ENCODE data around the gene MYO3A.

MYO3A gene
- total RNA-seq, result 0.05 to 0.09 reads per million in 2 donors

DNA sequence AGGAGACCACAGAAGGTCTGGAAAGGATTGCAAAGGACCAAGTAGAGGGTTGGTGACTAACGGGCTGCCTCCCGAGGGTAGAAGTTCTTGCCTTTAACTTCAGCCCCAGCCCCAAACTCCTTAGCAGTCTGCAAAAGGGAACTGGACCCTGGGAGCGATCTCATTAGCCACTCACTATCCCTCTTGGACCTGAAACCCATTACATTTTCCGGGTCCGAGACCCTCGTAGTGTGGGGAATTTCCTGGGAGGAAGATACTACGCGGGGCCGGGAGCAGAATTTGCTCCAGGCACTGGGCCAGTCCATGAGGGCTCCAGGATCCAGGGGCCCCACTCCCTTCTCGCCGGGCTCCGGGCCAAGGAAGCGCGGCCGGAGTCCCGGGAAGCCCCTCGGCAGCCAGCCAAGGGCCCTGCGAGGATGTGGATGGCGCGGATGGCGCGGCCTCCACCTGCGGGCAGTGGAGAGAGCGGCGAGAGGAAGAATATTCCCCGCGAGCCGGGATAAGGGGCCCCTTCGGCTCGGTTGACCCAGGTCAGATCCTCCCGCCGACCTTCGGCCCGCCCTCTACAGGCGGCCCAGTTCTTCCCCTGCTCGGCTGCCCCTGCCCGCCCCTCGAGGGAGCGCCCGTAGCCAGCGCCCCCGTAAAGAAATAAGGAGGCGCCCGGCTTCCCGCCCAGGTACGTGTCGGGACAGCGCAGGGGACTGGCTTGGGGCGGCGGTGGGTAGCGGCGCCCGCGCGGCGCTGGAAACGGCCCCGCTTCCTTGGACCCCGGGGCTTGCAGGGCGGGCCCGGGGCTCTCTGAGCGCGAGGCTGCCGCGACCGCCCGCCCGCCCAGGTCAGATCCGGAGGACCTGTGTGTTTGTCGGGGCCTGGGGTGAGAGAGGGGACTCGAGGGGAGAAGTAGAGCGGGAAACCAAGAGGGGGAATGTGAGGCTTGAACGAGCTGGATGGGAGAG lies at the start of gene MYO3A:
MYO3A (plus strand) TSS at position 577 of the 956 bp plus-strand sequence. CDS start 17,882 bp downstream, outside the sequence.
- no peak for DNase-seq

DNA sequence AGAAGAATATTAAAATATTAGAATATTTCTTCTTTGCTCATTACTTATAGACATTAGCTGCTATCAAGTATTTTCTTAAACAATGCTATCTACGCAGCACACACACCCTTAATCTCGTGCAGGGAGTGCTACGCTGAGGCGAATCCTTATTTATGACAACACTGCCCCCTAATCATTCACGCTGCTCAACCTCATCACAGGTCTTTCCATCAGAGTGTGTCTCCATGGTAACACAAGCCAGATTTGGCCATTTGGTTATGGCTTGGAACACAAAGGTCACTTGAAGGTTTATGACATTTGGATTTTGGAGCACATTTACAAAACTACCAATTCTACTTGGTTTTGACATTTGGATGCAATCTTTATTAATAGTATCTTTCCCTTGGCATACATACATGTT lies 45.4 kb upstream of the MYO3A start:
- DNase-seq, result no peak

DNA sequence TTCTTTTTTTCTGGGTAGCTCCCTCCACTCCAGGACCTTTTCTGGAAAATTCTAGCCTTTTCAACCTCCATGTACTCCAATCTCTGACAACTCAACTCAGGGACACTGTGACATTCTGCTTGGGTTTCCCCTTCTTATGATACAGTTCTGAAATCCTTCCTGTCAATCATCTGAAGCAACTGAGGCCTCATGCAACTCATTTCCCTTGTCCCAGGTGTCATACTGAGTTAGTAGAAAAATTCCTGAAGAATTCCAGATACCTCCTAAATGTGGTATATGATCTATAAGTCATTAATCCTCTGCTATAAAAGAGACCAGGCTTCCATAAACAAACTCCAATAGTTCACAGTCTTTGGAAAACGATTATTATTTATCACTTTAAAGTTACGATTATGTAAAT lies 43.0 kb upstream of the MYO3A start:
- no peak for DNase-seq

- DNase-seq, result no peak
Measured at GRCh38 chr10:25895856-25896255, 38.2 kb upstream of the MYO3A start.

GRCh38 chr10:25896421-25896820 lies 37.6 kb upstream of the MYO3A start:
- no peak for DNase-seq

DNA sequence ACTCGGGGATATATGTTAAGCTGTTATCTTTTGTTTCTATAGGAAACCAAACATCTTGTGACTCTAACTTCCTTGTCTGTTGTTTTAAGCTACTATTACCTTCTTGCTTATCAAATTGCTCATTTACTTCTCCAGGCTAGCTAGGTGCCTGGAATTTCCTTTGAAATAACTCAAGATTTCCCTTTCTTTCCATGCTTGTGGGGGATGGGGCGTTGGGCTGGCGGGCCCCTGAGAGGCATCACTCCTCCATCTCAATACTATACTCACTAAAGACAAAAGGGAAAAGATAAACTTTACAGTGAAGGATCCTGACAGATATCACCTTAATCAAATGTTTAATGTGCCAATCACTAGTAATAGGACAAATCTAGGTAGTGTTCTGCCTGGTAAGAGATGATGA lies 34.7 kb upstream of the MYO3A start:
- no peak for DNase-seq

DNA sequence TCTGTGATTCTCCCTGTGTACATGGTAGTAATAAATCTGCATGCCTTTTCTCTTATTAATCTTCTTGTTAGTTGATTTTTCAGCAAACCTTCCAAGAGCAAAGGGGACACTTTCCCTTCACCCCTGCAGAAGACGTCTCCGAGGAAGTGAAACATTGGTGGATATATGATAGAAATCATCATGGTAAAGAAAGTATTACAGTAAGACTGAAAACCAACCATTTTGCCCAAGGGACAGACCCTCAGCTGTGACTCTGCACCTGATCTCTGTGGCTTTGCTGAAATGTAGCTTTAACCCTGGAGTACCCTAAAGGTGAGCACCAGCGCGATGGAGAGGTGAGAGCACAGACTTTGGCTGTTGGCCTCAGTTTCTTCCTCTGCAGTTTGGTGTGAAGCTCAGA lies 32.8 kb upstream of the MYO3A start:
- no peak for DNase-seq

DNA sequence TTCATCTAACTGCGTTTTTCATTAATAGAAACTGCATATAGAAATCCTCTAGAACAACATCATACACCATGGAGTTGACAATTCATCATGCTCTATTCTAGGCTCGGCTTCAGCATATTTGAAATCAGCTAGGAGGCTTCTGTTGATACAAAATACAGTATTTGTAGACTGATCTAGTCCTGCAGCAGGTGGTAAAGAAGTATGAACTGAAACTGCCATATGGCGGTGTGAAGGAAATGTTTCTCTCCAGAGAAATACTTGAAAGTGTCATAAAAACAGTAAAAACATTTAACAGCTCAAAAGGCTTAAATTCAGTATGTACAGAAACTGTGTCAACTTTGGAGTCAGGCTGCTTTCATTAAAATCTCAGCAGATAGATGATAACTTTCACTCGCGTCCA lies 32.0 kb upstream of the MYO3A start:
- no peak for DNase-seq

GRCh38 chr10:25907261-25907660 lies 26.8 kb upstream of the MYO3A start:
- no peak for DNase-seq

DNA sequence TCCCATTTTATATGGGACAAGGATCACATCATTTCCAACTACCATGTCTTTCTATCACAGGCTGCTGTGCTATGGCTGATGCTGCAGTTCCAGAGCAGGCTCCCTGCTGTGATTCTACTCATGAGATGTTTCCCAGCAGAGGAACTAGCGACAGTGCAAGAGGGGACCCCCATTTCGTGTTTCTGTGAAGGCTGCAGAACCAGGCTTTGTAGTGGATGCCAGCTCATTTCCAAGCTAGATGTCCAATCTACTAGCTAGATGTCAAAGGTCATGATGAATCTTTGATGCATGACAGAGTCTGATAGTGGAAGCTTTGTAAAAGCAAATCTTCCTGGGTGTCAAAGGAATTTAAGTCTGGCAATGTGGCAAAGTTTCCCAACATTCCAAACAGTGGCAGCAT lies 21.2 kb upstream of the MYO3A start:
- no peak for DNase-seq

DNA sequence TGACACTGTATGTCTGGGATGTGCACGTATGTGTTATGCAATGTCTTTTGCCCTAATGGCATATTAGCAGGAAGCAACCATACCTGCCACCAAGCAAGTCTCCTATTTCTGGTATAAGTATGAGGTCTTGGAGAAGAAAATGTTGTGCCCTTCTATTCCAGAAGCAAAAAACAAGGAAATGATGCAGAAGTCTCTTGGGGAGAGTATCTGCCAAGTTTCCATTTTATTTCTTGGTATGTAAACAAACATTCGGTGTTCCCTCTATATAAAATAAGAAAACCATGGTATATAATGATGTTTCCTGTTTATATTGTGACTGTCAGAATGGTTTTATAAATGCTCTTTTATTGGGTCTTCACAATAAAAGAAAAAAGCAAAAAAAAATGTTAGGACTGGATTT lies 19.3 kb upstream of the MYO3A start:
- no peak for DNase-seq

GRCh38 chr10:25934621-25935139 lies 651 bp downstream of the MYO3A start:
- DNase-seq, result no peak

- DNase-seq, result no peak
Measured at GRCh38 chr10:25938405-25938804, 4.4 kb downstream of the MYO3A start.

- DNase-seq, result no peak
Measured at GRCh38 chr10:25944771-25945170, 10.7 kb downstream of the MYO3A start.

- DNase-seq, result no peak
Measured at GRCh38 chr10:25952857-25953256, 18.8 kb downstream of the MYO3A start.

DNA sequence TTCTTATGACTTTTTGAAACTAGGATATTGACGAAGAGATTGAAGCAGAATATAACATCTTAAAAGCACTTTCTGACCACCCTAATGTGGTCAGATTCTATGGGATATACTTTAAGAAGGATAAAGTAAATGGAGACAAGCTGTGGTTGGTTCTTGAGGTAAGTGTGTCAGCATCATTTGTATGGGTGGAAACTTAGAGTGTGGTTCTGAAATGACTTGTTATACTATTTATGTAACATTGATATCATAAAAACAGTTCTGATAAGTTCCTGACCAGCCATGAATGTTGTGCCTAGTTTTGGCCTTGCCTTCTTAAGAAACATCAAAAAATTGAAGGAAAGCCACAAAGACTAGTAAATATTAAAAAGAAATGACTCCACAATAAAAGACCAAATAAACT lies 20.8 kb downstream of the MYO3A start:
- DNase-seq, result no peak

DNA sequence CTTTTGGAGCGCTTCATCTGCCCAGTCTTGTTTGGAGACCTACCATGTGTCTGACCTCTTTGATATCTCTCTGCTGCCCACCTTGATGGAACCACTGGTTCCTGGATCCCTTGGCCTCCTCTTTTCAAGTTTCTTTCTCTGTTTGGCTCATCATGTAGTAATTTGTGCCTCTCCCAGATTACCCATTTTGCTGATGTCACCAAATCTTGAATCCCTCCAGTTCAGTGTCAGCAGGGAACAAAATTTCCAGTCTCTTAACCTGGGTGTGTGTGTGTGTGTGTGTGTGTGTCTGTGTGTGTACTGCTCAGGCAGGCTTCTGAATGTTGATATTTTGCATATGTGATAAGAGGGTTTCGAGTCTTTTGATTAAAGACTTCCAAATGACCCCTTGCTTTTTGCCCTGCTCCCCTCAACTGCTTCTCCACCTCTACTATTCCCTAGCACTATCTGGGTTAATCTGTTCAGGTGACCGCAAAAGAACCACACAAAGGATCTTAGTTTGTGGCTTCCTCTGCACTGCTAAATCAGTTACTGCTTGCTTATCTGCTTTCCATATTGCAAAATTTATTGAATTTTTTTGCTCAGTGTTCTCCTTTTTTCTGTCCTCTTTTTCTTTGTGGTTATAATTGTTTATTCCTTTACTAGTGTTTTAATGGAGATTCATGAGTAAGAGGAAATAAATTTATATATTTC lies 25.7 kb downstream of the MYO3A start:
- DNase-seq, result no peak

DNA sequence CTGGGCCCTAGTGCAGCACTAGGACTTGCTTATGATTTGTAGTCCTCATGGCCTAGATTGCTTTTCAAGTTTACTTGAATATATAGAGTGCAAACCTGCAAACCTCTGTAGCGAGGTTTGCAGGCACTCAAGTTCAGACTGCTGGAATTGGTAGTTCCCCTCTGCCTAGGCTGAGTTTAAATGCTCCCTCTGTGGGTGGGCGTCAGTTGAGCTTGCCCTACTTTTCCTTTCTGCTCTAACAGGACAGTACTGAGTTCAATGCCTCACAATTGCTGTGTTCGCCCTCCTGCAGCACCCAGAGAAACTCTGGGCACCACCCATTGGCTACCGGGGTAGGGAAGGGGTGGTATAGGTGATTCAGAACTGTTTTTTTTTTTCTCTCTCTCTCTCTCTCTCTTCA lies 31.6 kb downstream of the MYO3A start:
- no peak for DNase-seq

- DNase-seq, result no peak
Measured at GRCh38 chr10:25966844-25967243, 32.8 kb downstream of the MYO3A start.

DNA sequence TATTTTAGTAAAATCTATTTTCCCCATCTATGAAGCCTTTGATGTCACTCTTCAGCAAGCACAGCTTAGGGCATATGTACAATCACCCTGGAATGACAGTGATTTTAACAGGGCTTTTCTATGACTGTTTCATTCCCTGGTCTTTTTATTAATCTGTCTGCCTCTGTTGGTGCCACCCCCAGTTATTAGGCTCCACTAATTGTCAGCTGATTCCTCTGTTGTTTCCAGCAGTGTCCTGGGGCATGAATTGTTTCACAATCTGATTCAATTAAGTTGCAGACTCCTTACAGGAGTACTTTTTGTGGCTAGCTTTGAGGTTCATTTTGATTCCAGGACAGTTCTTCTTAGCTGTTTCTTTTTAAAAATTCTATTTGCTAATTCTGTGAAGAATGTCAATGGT lies 38.6 kb downstream of the MYO3A start:
- DNase-seq, result no peak

DNA sequence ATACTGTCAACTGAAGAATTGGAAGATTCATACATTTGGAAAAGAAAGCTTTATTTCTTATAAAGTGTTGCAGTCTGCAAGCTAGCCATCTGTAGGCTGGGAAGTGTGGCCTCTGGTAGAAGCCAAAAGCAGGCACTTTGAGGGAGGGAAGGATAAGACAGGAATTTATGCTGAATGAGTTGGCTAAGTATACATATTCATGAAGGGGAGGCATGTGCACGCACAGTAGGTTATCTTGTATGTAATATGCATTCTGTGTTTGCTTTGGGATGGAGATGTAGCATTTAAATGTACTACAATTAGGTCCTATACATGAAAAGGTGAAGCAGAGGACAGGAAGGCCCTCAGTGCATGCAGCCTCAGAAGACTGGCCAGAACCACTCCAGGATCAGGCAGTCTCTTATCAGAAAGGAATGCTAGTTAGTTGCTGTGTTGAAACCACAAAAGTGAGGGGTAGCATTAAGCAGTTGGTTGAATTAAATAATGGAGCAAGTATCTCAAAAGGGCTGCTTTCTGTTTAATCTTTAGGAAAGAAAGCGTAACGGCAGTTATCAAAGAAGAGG lies 40.9 kb downstream of the MYO3A start:
- no peak for DNase-seq

DNA sequence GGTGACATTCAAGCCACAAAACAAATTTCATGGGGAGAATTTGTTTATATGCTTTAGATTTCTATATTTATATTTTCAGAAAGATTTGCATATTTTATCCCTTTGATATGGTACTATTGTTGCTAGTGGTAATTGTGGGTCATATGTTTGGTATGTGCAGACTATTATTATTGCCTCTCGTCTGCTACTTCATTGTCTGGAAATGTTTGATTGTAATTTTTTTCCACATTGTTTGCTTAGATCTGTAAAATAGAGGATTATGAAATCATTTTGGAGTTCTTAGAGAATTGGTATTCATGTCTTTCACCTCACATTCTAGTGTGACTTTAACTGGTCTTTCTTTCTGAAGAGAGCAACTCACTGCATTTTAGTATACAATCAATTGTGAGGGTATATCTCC lies 44.7 kb downstream of the MYO3A start:
- no peak for DNase-seq

- no peak for DNase-seq
Measured at GRCh38 chr10:25982107-25982506, 48.1 kb downstream of the MYO3A start.

DNA sequence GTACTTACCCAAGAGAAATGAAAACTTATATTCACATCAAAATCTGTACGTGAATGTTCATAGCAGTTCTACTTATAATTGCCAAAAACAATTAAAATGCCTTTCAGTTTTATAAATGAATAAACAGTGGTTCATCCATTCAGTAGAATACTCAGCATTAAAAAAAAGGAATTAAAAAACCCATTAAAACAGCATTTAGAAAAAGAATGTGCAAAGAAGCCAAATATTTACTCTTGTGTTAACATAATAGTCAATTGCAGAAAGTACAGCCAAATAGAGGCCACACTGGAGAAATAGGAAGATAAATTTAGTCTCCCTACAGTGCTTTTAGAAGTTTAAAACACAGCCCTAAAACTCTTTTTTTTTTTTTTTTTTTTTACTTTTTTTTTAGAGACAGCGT lies 54.6 kb downstream of the MYO3A start:
- DNase-seq, result no peak

Data from activated gamma-delta T cell (primary cell).